Measurements from ENCODE around the gene HTR5A.
A peak's percentile ranks its signal among the peaks of the same experiment; 100 is the strongest.

Gene HTR5A

GRCh38 chr7:155069992-155070751 is at the start of gene HTR5A:
Gene HTR5A (plus strand): TSS chr7:155070324. CDS start chr7:155070900, 576 bp downstream.
- Histone ChIP-seq H3K4me3 (ENCODE audit: low read depth in 1 of 2, low read length in 2 of 2) (no peak within 1 kb of the TSS), H4K20me1 (ENCODE audit: insufficient read depth, low read length) (peaks cover 16% of the 10 kb centered on the region), H3K4me2 (ENCODE audit: insufficient read depth, low read length) (peak within 1 kb of the TSS; percentile 47), H3K4me1 (ENCODE audit: insufficient read depth, low read length) (peaks cover 6% of the 10 kb centered on the region), H3K27me3 (ENCODE audit: insufficient read depth, low read length, poor library complexity) (no peaks in the 10 kb centered on the region), H3K9ac (ENCODE audit: low read depth, low read length) (no peak within 1 kb of the TSS), H3K36me3 (ENCODE audit: insufficient read depth, low read length) (no peaks in the 10 kb centered on the region), H2AFZ (ENCODE audit: low read depth, low read length) (no peak within 1 kb of the TSS), H3K27ac (ENCODE audit: low read length) (no peak within 1 kb of the TSS), H3K79me2 (ENCODE audit: insufficient read depth, low read length) (no peaks in the 10 kb centered on the region), H3K9me3 (ENCODE audit: insufficient read depth, low read length, severe bottlenecking) (no peaks in the 10 kb centered on the region)
- ATAC-seq (ENCODE audit: insufficient read depth, low read depth) (peak; percentile 100), DNase-seq (peak; percentile 93)
- TF ChIP-seq, protein P1, sequence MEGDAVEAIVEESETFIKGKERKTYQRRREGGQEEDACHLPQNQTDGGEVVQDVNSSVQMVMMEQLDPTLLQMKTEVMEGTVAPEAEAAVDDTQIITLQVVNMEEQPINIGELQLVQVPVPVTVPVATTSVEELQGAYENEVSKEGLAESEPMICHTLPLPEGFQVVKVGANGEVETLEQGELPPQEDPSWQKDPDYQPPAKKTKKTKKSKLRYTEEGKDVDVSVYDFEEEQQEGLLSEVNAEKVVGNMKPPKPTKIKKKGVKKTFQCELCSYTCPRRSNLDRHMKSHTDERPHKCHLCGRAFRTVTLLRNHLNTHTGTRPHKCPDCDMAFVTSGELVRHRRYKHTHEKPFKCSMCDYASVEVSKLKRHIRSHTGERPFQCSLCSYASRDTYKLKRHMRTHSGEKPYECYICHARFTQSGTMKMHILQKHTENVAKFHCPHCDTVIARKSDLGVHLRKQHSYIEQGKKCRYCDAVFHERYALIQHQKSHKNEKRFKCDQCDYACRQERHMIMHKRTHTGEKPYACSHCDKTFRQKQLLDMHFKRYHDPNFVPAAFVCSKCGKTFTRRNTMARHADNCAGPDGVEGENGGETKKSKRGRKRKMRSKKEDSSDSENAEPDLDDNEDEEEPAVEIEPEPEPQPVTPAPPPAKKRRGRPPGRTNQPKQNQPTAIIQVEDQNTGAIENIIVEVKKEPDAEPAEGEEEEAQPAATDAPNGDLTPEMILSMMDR (IDR thresholded peaks at IDR 0.05; ENCODE audit: borderline replicate concordance, extremely low read depth, low read length, poor library complexity, severe bottlenecking): peak; percentile 39
- TF ChIP-seq EZH2 (IDR thresholded peaks at IDR 0.05; ENCODE audit: borderline replicate concordance, low read depth, low read length, severe bottlenecking): no peak

- Histone ChIP-seq H3K4me1 (ENCODE audit: insufficient read depth, low read length) (no peaks in the 10 kb centered on the region), H3K27ac (ENCODE audit: low read length) (no peak overlapping the region), H2AFZ (ENCODE audit: low read depth, low read length) (no peak overlapping the region), H3K36me3 (ENCODE audit: insufficient read depth, low read length) (no peaks in the 10 kb centered on the region), H3K79me2 (ENCODE audit: insufficient read depth, low read length) (no peaks in the 10 kb centered on the region), H4K20me1 (ENCODE audit: insufficient read depth, low read length) (no peaks in the 10 kb centered on the region), H3K4me2 (ENCODE audit: insufficient read depth, low read length) (no peak overlapping the region), H3K9me3 (ENCODE audit: insufficient read depth, low read length, severe bottlenecking) (no peaks in the 10 kb centered on the region), H3K27me3 (ENCODE audit: insufficient read depth, low read length, poor library complexity) (peaks cover 2% of the 10 kb centered on the region), H3K4me3 (ENCODE audit: low read depth in 1 of 2, low read length in 2 of 2) (no peak overlapping the region), H3K9ac (ENCODE audit: low read depth, low read length) (no peak overlapping the region)
- DNase-seq (no peak), ATAC-seq (ENCODE audit: insufficient read depth, low read depth) (no peak)
- TF ChIP-seq, protein P1 (IDR thresholded peaks at IDR 0.05; ENCODE audit: borderline replicate concordance, extremely low read depth, low read length, poor library complexity, severe bottlenecking): no peak
- no peak for TF ChIP-seq EZH2 (IDR thresholded peaks at IDR 0.05; ENCODE audit: borderline replicate concordance, low read depth, low read length, severe bottlenecking)
Observed at GRCh38 chr7:155020996-155021395, 49.1 kb upstream of the HTR5A start.

DNA sequence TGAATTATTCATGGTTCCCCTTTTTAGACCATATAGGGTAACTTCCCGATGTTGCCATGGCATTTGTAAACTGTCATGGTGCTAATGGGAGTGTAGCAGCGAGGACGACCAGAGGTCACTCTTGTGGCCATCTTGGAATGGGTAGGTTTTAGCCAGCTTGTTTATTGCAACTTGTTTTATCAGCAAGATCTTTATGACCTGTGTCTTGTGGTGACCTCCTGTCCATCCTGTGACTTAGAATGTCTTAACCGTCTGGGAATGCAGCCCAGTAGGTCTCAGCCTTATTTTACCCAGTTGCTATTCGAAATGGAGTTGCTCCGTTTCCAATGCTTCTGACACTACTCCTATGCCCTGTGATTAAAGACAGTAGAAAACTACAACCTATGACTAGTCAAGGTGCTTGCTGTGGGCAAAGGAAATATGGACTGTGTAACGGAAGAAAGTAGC is 48.4 kb upstream of the HTR5A start:
- no peak for TF ChIP-seq EZH2 (IDR thresholded peaks at IDR 0.05; ENCODE audit: borderline replicate concordance, low read depth, low read length, severe bottlenecking)
- peaks cover 2% of the 10 kb centered on the region for H3K27me3 ChIP-seq (ENCODE audit: insufficient read depth, low read length, poor library complexity)

DNA sequence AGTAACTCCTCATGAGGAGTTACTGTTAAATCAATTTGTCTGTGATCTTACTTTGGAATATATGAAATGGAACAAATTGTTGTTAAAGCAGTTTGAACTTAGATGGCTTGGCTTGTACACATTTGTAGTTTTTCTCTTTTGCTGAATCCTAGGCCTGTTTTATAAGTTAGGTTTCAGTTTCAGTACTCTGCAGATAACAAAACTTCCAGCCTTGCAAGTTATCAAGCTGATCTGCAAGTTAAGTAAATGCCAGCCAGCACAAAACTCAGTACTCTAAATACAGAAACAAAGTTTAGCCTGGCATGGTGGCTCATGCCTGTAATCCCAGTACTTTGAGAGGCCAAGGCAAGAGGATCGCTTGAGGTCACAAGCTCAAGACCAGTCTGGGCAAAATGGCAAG is 42.2 kb upstream of the HTR5A start:
- Histone ChIP-seq H3K4me2 (ENCODE audit: insufficient read depth, low read length) (no peak overlapping the region), H3K9ac (ENCODE audit: low read depth, low read length) (no peak overlapping the region), H3K27ac (ENCODE audit: low read length) (no peak overlapping the region), H3K4me3 (ENCODE audit: low read depth in 1 of 2, low read length in 2 of 2) (no peak overlapping the region), H4K20me1 (ENCODE audit: insufficient read depth, low read length) (no peaks in the 10 kb centered on the region), H3K79me2 (ENCODE audit: insufficient read depth, low read length) (no peaks in the 10 kb centered on the region), H3K4me1 (ENCODE audit: insufficient read depth, low read length) (no peaks in the 10 kb centered on the region), H3K36me3 (ENCODE audit: insufficient read depth, low read length) (no peaks in the 10 kb centered on the region), H3K27me3 (ENCODE audit: insufficient read depth, low read length, poor library complexity) (no peaks in the 10 kb centered on the region), H3K9me3 (ENCODE audit: insufficient read depth, low read length, severe bottlenecking) (no peaks in the 10 kb centered on the region), H2AFZ (ENCODE audit: low read depth, low read length) (no peak overlapping the region)
- no peak for TF ChIP-seq EZH2 (IDR thresholded peaks at IDR 0.05; ENCODE audit: borderline replicate concordance, low read depth, low read length, severe bottlenecking)
- ATAC-seq (ENCODE audit: insufficient read depth, low read depth) (no peak), DNase-seq (no peak)

More for the DNA sequence above, 48.4 kb upstream of the HTR5A start:
- no peak overlapping the region for H3K4me3 ChIP-seq (ENCODE audit: low read depth in 1 of 2, low read length in 2 of 2)
- H3K36me3 ChIP-seq (ENCODE audit: insufficient read depth, low read length): no peaks in the 10 kb centered on the region
- no peaks in the 10 kb centered on the region for H4K20me1 ChIP-seq (ENCODE audit: insufficient read depth, low read length)
- DNase-seq: no peak
- H3K4me1 ChIP-seq (ENCODE audit: insufficient read depth, low read length): no peaks in the 10 kb centered on the region
- no peak overlapping the region for H3K9ac ChIP-seq (ENCODE audit: low read depth, low read length)
- H2AFZ ChIP-seq (ENCODE audit: low read depth, low read length): no peak overlapping the region
- H3K9me3 ChIP-seq (ENCODE audit: insufficient read depth, low read length, severe bottlenecking): no peaks in the 10 kb centered on the region
- H3K4me2 ChIP-seq (ENCODE audit: insufficient read depth, low read length): no peak overlapping the region
- H3K27ac ChIP-seq (ENCODE audit: low read length): no peak overlapping the region
- ATAC-seq (ENCODE audit: insufficient read depth, low read depth): no peak
- H3K79me2 ChIP-seq (ENCODE audit: insufficient read depth, low read length): no peaks in the 10 kb centered on the region
